ENCODE data around the gene SMARCC2. TPM values are rescaled to one million over a fixed set of nuclear protein-coding genes. Genes with fewer than 3 reads are reported as not detected.

The SMARCC2 gene
- total and polyA plus RNA-seq, 9 of the 15 experiments (the other 6 are each of a cell fraction or from before 2014, with no cell fraction given) = 11.9 to 86.0 (median 36.6) TPM

GRCh38 chr12:56178347-56178746 is 10.9 kb downstream of the SMARCC2 start:
- WGBS (ENCODE audit: insufficient coverage, low coverage, missing lambda C conversion rate) = 92% methylated on average over 3 of the region's 3 CpGs
- DNase-seq (ENCODE audit: extremely low read depth in 1 of 4, low spot score in 3 of 4) (no peak), FAIRE-seq (no peak), ATAC-seq (peak; percentile 18; the same call in 2 of the 3 replicates)
- Histone ChIP-seq H3K79me2 (ENCODE audit: control insufficient read depth, insufficient read depth, low read length) (no peaks in the 10 kb centered on the region), H2AFZ (ENCODE audit: low read depth, low read length) (no peak overlapping the region), H3K9me3 (replicated peaks; ENCODE audit: control insufficient read depth, insufficient read depth, low read depth, low read length) (no peaks in the 10 kb centered on the region), H3K27ac (ENCODE audit: extremely low read depth, low read depth, low read length) (no peak overlapping the region), H3K27me3 (ENCODE audit: control insufficient read depth in 2 of 2, insufficient read depth in 2 of 2, low read length in 2 of 2) (no peaks in the 10 kb centered on the region), H3K9me1 (ENCODE audit: control insufficient read depth, insufficient read depth, low read length) (no peaks in the 10 kb centered on the region), H3K9ac (ENCODE audit: insufficient read depth in 1 of 2, low read depth in 2 of 2, low read length in 2 of 2) (no peak overlapping the region), H3K4me3 (no peak overlapping the region), H3K4me1 (replicated peaks in 1 of 2; ENCODE audit: control insufficient read depth in 2 of 2, insufficient read depth in 2 of 2, low read length in 2 of 2) (no peaks in the 10 kb centered on the region), H4K20me1 (replicated peaks; ENCODE audit: control insufficient read depth, insufficient read depth, low read length) (no peaks in the 10 kb centered on the region), H3K36me3 (ENCODE audit: control insufficient read depth, insufficient read depth, low read length) (peaks cover 86% of the 10 kb centered on the region), H3K4me2 (ENCODE audit: insufficient read depth, low read length) (no peak overlapping the region)
- intact Hi-C loops (cut with micrococcal nuclease) = no loop called here
- TF ChIP-seq ARID3B (CRISPR knock-in tag; IDR thresholded peaks at IDR 0.05; ENCODE audit: borderline replicate concordance) = no peak
- no peak for TF ChIP-seq SRSF9 (IDR thresholded peaks at IDR 0.05; ENCODE audit: borderline replicate concordance, low read depth, low read length)
- no peak for TF ChIP-seq BCLAF1 (IDR thresholded peaks at IDR 0.05; ENCODE audit: borderline replicate concordance in 1 of 2, control insufficient read depth in 1 of 2, low read depth in 2 of 2, low read length in 1 of 2)
- no peak for TF ChIP-seq NCOR1 (IDR thresholded peaks at IDR 0.05)
- TF ChIP-seq ZNF592 (IDR thresholded peaks at IDR 0.05) = no peak
- TF ChIP-seq MXI1 (IDR thresholded peaks at IDR 0.05; ENCODE audit: low read depth, low read length) = no peak
- no peak for TF ChIP-seq ZNF518B (CRISPR knock-in tag; IDR thresholded peaks at IDR 0.05)
- no peak for TF ChIP-seq ZSCAN32 (CRISPR knock-in tag; IDR thresholded peaks at IDR 0.05)
- POLR2A ChIA-PET = interaction anchor here (1.0 to 8.7 kb wide), 3 partner anchors 9 to 16 kb away, joined by 4 to 124 read pairs (median 48); partner anchors contain the start of genes MYL6 and SMARCC2
- CTCF ChIA-PET (ENCODE audit: low intra/inter-chr PET ratio) = no interaction called here
- in situ Hi-C loops (cut with MboI) = no loop called here
- no TSS peak for BruUV-seq (replicated peaks)

Measured in K562 (cell line).